WTC11 (cell line): ENCODE data around the gene CGN. TPM values are rescaled to one million over a fixed set of nuclear protein-coding genes. Genes with fewer than 3 reads are reported as not detected.

ENCODE experiments used
- ATAC-seq: fragments of 200-7000 bp; cut with Tn5 transposase; 2 replicates; pipeline ENCODE4 v1.10.0; 2021; ENCODE audit warnings: mild to moderate bottlenecking, moderate library complexity
- CTCF ChIA-PET: fragments of 300-600 bp; sonication (Branson Sonifier 250); formaldehyde crosslinking; loops from one replicate; lab custom pipeline; 2021; ENCODE audit warnings: antibody characterized with exemption; lab: Charles Lee
- POLR2A ChIA-PET: fragments of 350-600 bp; sonication (Branson Sonifier 250); formaldehyde crosslinking; loops from one replicate; lab custom pipeline; 2021; ENCODE audit warnings: antibody characterized with exemption; lab: Charles Lee
- DNase-seq: peaks from one replicate; pipeline ENCODE4 v3.0.0; 2021; ENCODE audit warnings: low spot score
- H3K27ac Mint-ChIP-seq: 2 replicates; pipeline ENCODE4 v1.8.0; 2021; ENCODE audit warnings: mixed read lengths
- H3K27me3 Mint-ChIP-seq: 2 replicates; pipeline ENCODE4 v1.8.0; 2021; ENCODE audit warnings: low read depth, mild to moderate bottlenecking, moderate library complexity, mixed read lengths
- H3K36me3 Mint-ChIP-seq: 2 replicates; pipeline ENCODE4 v1.8.0; 2021; ENCODE audit warnings: mixed read lengths
- H3K4me1 Mint-ChIP-seq: 2 replicates; pipeline ENCODE4 v1.8.0; 2022; ENCODE audit warnings: mixed read lengths
- H3K4me3 Mint-ChIP-seq: 2 replicates; pipeline ENCODE4 v1.8.0; 2021; ENCODE audit warnings: mild to moderate bottlenecking, moderate library complexity, mixed read lengths
- H3K9me3 Mint-ChIP-seq: 2 replicates; pipeline ENCODE4 v1.8.0; 2021; ENCODE audit warnings: mixed read lengths
- GABPB1 ChIP-seq: sonication (generic); formaldehyde crosslinking; IDR thresholded peaks from 2 replicates; pipeline ENCODE4 v1.8.1; 2023; ENCODE audit warnings: mild to moderate bottlenecking, missing genetic modification reagents
- JUN ChIP-seq: sonication (generic); formaldehyde crosslinking; IDR thresholded peaks from 2 replicates; pipeline ENCODE4 v1.8.0; 2023; ENCODE audit warnings: mild to moderate bottlenecking, missing genetic modification reagents
- MXD4 ChIP-seq: fragments of 250-450 bp; sonication (Bioruptor Pico); IDR thresholded peaks from 2 replicates; pipeline ENCODE4 v1.8.0; 2021; ENCODE audit warnings: mild to moderate bottlenecking, moderate library complexity, borderline replicate concordance
- NFATC4 ChIP-seq: fragments of 250-450 bp; sonication (Bioruptor Pico); IDR thresholded peaks from 2 replicates; pipeline ENCODE4 v1.9.0; 2021; ENCODE audit warnings: mild to moderate bottlenecking
- NR3C1 ChIP-seq: sonication (generic); formaldehyde crosslinking; conservative IDR thresholded peaks from 2 replicates; pipeline ENCODE4 v1.8.1; 2023; ENCODE audit warnings: low read depth, mild to moderate bottlenecking, missing genetic modification reagents
- PRRX2 ChIP-seq: fragments of 250-450 bp; sonication (Bioruptor Pico); IDR thresholded peaks from 2 replicates; pipeline ENCODE4 v1.8.0; 2021; ENCODE audit warnings: mild to moderate bottlenecking
- RELA ChIP-seq: sonication (generic); formaldehyde crosslinking; IDR thresholded peaks from 2 replicates; pipeline ENCODE4 v1.8.1; 2022; ENCODE audit warnings: missing genetic modification reagents, mild to moderate bottlenecking, borderline replicate concordance
- RORB ChIP-seq: fragments of 250-450 bp; sonication (Bioruptor Pico); IDR thresholded peaks from 2 replicates; pipeline ENCODE4 v1.9.0; 2021; ENCODE audit warnings: mild to moderate bottlenecking
- SP1 ChIP-seq: sonication (generic); formaldehyde crosslinking; conservative IDR thresholded peaks from 2 replicates; pipeline ENCODE4 v1.8.1; 2022; ENCODE audit warnings: missing genetic modification reagents
- ZNF263 ChIP-seq: sonication (generic); formaldehyde crosslinking; IDR thresholded peaks from 2 replicates; pipeline ENCODE4 v1.8.1; 2022; ENCODE audit warnings: low read depth, mild to moderate bottlenecking, moderate library complexity, missing genetic modification reagents
- ZNF423 ChIP-seq: fragments of 250-450 bp; sonication (Bioruptor Pico); IDR thresholded peaks from 2 replicates; pipeline ENCODE4 v2.1.2; 2022; ENCODE audit warnings: mild to moderate bottlenecking, moderate library complexity
- total RNA-seq: library from RNA; stranded (reverse); gene quantifications from 3 replicates; pipeline ENCODE4 v1.2.3, GENCODE V29; 2021
- TF ChIP-seq, protein P1 (sequence below): sonication (generic); formaldehyde crosslinking; IDR thresholded peaks from 2 replicates; pipeline ENCODE4 v1.8.1; 2022; ENCODE audit warnings: missing genetic modification reagents, borderline replicate concordance
- TF ChIP-seq, protein P2 (sequence below): fragments of 250-450 bp; sonication (Bioruptor Pico); IDR thresholded peaks from 2 replicates; pipeline ENCODE4 v1.9.0; 2021; ENCODE audit warnings: mild to moderate bottlenecking, borderline replicate concordance
- TF ChIP-seq, protein P3 (sequence below): sonication (generic); formaldehyde crosslinking; IDR thresholded peaks from 2 replicates; pipeline ENCODE4 v1.8.0; 2022; ENCODE audit warnings: mild to moderate bottlenecking, missing genetic modification reagents
- TF ChIP-seq, protein P4 (sequence below): sonication (generic); formaldehyde crosslinking; conservative IDR thresholded peaks from 2 replicates; pipeline ENCODE4 v1.8.1; 2022; ENCODE audit warnings: mild to moderate bottlenecking, missing genetic modification reagents
- TF ChIP-seq, protein P5 (sequence below): fragments of 200-600 bp; IDR thresholded peaks from 2 replicates; pipeline ENCODE4 v1.8.0; 2022; ENCODE audit warnings: antibody characterized with exemption
- TF ChIP-seq, protein P6 (sequence below): sonication (generic); formaldehyde crosslinking; IDR thresholded peaks from 2 replicates; pipeline ENCODE4 v1.8.0; 2022; ENCODE audit warnings: mild to moderate bottlenecking, missing genetic modification reagents
- TF ChIP-seq, protein P7 (sequence below): sonication (generic); formaldehyde crosslinking; IDR thresholded peaks from 2 replicates; pipeline ENCODE4 v1.8.0; 2022; ENCODE audit warnings: mild to moderate bottlenecking, missing genetic modification reagents

CGN gene
- total RNA-seq, 1 experiment from 2014 or later = 68.7 TPM

DNA sequence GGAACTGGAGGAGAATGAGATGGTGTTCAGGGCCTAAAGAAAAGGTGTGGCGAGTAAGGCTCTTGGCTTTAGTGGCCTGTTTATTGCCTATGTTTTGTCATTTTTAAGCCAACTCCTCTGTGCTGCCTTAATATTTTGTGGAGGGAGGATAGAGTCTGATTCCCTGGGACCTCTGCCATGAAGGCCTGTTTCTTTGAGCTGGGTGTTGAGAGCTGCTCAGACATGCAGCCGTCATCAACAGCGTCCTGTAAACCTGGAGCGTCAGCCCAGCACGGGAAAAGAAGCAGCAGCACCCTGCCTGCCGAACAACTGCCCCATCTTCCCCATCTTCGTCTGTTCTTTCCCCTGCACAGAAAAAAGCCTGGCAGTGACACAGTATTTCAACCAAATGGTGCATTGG, 73.6 kb downstream of the CGN start:
- H3K4me3 Mint-ChIP-seq = no peak overlapping the region
- TF ChIP-seq JUN = no peak
- TF ChIP-seq, protein P1, sequence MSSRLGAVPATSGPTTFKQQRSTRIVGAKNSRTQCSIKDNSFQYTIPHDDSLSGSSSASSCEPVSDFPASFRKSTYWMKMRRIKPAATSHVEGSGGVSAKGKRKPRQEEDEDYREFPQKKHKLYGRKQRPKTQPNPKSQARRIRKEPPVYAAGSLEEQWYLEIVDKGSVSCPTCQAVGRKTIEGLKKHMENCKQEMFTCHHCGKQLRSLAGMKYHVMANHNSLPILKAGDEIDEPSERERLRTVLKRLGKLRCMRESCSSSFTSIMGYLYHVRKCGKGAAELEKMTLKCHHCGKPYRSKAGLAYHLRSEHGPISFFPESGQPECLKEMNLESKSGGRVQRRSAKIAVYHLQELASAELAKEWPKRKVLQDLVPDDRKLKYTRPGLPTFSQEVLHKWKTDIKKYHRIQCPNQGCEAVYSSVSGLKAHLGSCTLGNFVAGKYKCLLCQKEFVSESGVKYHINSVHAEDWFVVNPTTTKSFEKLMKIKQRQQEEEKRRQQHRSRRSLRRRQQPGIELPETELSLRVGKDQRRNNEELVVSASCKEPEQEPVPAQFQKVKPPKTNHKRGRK (CRISPR knock-in tag) = no peak
- TF ChIP-seq, protein P2, sequence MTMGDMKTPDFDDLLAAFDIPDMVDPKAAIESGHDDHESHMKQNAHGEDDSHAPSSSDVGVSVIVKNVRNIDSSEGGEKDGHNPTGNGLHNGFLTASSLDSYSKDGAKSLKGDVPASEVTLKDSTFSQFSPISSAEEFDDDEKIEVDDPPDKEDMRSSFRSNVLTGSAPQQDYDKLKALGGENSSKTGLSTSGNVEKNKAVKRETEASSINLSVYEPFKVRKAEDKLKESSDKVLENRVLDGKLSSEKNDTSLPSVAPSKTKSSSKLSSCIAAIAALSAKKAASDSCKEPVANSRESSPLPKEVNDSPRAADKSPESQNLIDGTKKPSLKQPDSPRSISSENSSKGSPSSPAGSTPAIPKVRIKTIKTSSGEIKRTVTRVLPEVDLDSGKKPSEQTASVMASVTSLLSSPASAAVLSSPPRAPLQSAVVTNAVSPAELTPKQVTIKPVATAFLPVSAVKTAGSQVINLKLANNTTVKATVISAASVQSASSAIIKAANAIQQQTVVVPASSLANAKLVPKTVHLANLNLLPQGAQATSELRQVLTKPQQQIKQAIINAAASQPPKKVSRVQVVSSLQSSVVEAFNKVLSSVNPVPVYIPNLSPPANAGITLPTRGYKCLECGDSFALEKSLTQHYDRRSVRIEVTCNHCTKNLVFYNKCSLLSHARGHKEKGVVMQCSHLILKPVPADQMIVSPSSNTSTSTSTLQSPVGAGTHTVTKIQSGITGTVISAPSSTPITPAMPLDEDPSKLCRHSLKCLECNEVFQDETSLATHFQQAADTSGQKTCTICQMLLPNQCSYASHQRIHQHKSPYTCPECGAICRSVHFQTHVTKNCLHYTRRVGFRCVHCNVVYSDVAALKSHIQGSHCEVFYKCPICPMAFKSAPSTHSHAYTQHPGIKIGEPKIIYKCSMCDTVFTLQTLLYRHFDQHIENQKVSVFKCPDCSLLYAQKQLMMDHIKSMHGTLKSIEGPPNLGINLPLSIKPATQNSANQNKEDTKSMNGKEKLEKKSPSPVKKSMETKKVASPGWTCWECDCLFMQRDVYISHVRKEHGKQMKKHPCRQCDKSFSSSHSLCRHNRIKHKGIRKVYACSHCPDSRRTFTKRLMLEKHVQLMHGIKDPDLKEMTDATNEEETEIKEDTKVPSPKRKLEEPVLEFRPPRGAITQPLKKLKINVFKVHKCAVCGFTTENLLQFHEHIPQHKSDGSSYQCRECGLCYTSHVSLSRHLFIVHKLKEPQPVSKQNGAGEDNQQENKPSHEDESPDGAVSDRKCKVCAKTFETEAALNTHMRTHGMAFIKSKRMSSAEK (CRISPR knock-in tag) = no peak
- TF ChIP-seq SP1 (CRISPR knock-in tag) = no peak
- no peak for TF ChIP-seq MXD4 (CRISPR knock-in tag)
- TF ChIP-seq, protein P3, sequence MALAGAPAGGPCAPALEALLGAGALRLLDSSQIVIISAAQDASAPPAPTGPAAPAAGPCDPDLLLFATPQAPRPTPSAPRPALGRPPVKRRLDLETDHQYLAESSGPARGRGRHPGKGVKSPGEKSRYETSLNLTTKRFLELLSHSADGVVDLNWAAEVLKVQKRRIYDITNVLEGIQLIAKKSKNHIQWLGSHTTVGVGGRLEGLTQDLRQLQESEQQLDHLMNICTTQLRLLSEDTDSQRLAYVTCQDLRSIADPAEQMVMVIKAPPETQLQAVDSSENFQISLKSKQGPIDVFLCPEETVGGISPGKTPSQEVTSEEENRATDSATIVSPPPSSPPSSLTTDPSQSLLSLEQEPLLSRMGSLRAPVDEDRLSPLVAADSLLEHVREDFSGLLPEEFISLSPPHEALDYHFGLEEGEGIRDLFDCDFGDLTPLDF (CRISPR knock-in tag) = no peak
- no peak for TF ChIP-seq ZNF263
- no peaks in the 10 kb centered on the region for H3K27me3 Mint-ChIP-seq
- no peak for DNase-seq
- peaks cover 7% of the 10 kb centered on the region; the same call in 1 of the 2 replicates for H3K36me3 Mint-ChIP-seq
- CTCF ChIA-PET = interaction anchor here (1.8 kb wide), 1 partner anchor 9 kb away, joined by 5 read pairs; no protein-coding TSS in a partner anchor
- H3K9me3 Mint-ChIP-seq = peaks cover under 1% of the 10 kb centered on the region; the same call in 1 of the 2 replicates
- no peak overlapping the region for H3K27ac Mint-ChIP-seq
- ATAC-seq = no peak
- POLR2A ChIA-PET = interaction anchor here (1.3 kb wide), 1 partner anchor 45 kb away, joined by 3 read pairs; the partner anchor contains the start of gene TUFT1
- peaks cover 4% of the 10 kb centered on the region for H3K4me1 Mint-ChIP-seq

DNA sequence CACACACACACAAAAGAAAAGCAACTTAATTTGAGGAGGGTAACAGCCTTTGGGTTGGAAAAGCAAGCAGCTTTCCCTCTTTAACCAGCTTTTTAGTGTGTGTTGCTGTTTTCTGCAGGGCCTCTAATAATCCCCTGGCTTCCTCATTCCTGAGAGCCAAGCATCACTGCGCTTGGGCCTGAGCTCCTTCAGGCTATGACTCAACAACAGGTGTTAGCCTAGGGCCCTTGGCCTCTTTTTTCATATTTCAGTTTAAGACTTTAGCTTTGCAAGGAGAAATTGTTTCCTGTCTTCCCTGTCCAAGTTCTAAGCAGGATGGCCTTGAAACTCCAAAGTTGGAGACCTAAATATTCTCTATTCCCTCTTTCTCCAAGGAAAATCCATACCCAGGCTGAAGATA, 74.4 kb downstream of the CGN start:
- Mint-ChIP-seq H3K4me3 (no peak overlapping the region), H3K36me3 (peaks cover 5% of the 10 kb centered on the region; the same call in 1 of the 2 replicates), H3K27me3 (no peaks in the 10 kb centered on the region), H3K4me1 (peaks cover 4% of the 10 kb centered on the region), H3K9me3 (peaks cover 6% of the 10 kb centered on the region), H3K27ac (no peak overlapping the region)
- POLR2A ChIA-PET = interaction anchor here (1.3 kb wide), 1 partner anchor 46 kb away, joined by 3 read pairs; the partner anchor contains the start of gene TUFT1
- DNase-seq (no peak), ATAC-seq (no peak)
- CTCF ChIA-PET = interaction anchor here (1.8 kb wide), 1 partner anchor 8 kb away, joined by 5 read pairs; no protein-coding TSS in a partner anchor
- TF ChIP-seq, protein P4, sequence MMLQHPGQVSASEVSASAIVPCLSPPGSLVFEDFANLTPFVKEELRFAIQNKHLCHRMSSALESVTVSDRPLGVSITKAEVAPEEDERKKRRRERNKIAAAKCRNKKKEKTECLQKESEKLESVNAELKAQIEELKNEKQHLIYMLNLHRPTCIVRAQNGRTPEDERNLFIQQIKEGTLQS (CRISPR knock-in tag) = no peak
- TF ChIP-seq ZNF423 (CRISPR knock-in tag) (no peak), RORB (CRISPR knock-in tag) (no peak), PRRX2 (CRISPR knock-in tag) (no peak), NR3C1 (no peak), NFATC4 (no peak), GABPB1 (CRISPR knock-in tag) (no peak), RELA (CRISPR knock-in tag) (no peak)
- TF ChIP-seq, protein P5, sequence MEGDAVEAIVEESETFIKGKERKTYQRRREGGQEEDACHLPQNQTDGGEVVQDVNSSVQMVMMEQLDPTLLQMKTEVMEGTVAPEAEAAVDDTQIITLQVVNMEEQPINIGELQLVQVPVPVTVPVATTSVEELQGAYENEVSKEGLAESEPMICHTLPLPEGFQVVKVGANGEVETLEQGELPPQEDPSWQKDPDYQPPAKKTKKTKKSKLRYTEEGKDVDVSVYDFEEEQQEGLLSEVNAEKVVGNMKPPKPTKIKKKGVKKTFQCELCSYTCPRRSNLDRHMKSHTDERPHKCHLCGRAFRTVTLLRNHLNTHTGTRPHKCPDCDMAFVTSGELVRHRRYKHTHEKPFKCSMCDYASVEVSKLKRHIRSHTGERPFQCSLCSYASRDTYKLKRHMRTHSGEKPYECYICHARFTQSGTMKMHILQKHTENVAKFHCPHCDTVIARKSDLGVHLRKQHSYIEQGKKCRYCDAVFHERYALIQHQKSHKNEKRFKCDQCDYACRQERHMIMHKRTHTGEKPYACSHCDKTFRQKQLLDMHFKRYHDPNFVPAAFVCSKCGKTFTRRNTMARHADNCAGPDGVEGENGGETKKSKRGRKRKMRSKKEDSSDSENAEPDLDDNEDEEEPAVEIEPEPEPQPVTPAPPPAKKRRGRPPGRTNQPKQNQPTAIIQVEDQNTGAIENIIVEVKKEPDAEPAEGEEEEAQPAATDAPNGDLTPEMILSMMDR = no peak
- TF ChIP-seq, protein P6, sequence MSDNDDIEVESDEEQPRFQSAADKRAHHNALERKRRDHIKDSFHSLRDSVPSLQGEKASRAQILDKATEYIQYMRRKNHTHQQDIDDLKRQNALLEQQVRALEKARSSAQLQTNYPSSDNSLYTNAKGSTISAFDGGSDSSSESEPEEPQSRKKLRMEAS (CRISPR knock-in tag) = no peak
- TF ChIP-seq, protein P7, sequence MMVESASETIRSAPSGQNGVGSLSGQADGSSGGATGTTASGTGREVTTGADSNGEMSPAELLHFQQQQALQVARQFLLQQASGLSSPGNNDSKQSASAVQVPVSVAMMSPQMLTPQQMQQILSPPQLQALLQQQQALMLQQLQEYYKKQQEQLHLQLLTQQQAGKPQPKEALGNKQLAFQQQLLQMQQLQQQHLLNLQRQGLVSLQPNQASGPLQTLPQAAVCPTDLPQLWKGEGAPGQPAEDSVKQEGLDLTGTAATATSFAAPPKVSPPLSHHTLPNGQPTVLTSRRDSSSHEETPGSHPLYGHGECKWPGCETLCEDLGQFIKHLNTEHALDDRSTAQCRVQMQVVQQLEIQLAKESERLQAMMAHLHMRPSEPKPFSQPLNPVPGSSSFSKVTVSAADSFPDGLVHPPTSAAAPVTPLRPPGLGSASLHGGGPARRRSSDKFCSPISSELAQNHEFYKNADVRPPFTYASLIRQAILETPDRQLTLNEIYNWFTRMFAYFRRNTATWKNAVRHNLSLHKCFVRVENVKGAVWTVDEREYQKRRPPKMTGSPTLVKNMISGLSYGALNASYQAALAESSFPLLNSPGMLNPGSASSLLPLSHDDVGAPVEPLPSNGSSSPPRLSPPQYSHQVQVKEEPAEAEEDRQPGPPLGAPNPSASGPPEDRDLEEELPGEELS = no peak
